K562 (cell line): ENCODE data around the gene TFF1. TPM values are rescaled to one million over a fixed set of nuclear protein-coding genes. Genes with fewer than 3 reads are reported as not detected.

Source experiments
- BCL6 ChIP-seq: fragments of 250-450 bp; sonication (Bioruptor Pico); IDR thresholded peaks from 2 replicates; pipeline ENCODE4 v1.4.0; 2020
- BCOR ChIP-seq: fragments of 450-650 bp; IDR thresholded peaks from 2 replicates; pipeline ENCODE4 v1.6.1; 2016
- BRD4 ChIP-seq: fragments of 200-600 bp; sonication (generic); IDR thresholded peaks from 2 replicates; pipeline ENCODE4 v1.6.1; 2017; ENCODE audit warnings: inconsistent platforms
- GTF2A2 ChIP-seq: IDR thresholded peaks from 2 replicates; pipeline ENCODE4 v1.6.1; 2016; ENCODE audit warnings: mild to moderate bottlenecking, missing genetic modification characterization, missing compliant biosample characterization
- HLTF ChIP-seq: fragments of 450-650 bp; IDR thresholded peaks from 2 replicates; pipeline ENCODE4 v1.6.1; 2016
- NR2C1 ChIP-seq, 2 experiments: fragments of 450-650 bp; IDR thresholded peaks; 2 replicates each; pipeline ENCODE4 v1.6.1; 2017; ENCODE audit warnings: mild to moderate bottlenecking in 2 of 2, antibody characterized with exemption in 1 of 2, inconsistent platforms in 1 of 2, missing compliant biosample characterization in 1 of 2, missing genetic modification characterization in 1 of 2
- PRMT5 ChIP-seq: sonication (generic); formaldehyde crosslinking; IDR thresholded peaks from 2 replicates; pipeline ENCODE4 v1.5.0; 2020; ENCODE audit warnings: missing genetic modification reagents
- RBM22 ChIP-seq: fragments of 200-400 bp; formaldehyde crosslinking; IDR thresholded peaks from 2 replicates; pipeline ENCODE4 v1.6.1; 2018; ENCODE audit warnings: low read length, low read depth; ENCODE audit not compliant: poor library complexity, severe bottlenecking
- SFPQ ChIP-seq: fragments of 200-400 bp; formaldehyde crosslinking; IDR thresholded peaks from 2 replicates; pipeline ENCODE4 v1.6.1; 2017; ENCODE audit warnings: mild to moderate bottlenecking, low read depth, low read length, moderate library complexity
- TRIM25 ChIP-seq: fragments of 450-650 bp; IDR thresholded peaks from 2 replicates; pipeline ENCODE4 v1.7.0; 2016; ENCODE audit warnings: borderline replicate concordance
- TSC22D4 ChIP-seq: fragments of 450-650 bp; IDR thresholded peaks from 2 replicates; pipeline ENCODE4 v1.6.1; 2016; ENCODE audit warnings: missing genetic modification characterization, missing biosample characterization, control low read depth
- ZNF766 ChIP-seq: fragments of 200-800 bp; sonication (Bioruptor generic); conservative IDR thresholded peaks from 2 replicates; pipeline ENCODE4 v1.6.1; 2016; ENCODE audit warnings: missing genetic modification characterization, missing compliant biosample characterization
- ZNF778 ChIP-seq: fragments of 450-650 bp; formaldehyde crosslinking; IDR thresholded peaks from 2 replicates; pipeline ENCODE4 v1.4.0; 2020; ENCODE audit warnings: mild to moderate bottlenecking, moderate library complexity
- polyA plus RNA-seq, 8 experiments: library from polyadenylated mRNA; depleted of rRNA in 4 of 8; stranded (reverse) in 5 of 8; unstranded in 3 of 8; fragments of >200 nt; fragmentation: Nextera tagmentation in 2 of 8; fragmentation: Illumina TruSeq in 1 of 8; extraction: Ambion mirVana in 2 of 8; extraction: Trizol in 1 of 8; gene quantifications; 2 replicates each; pipeline versions ENCODE4 v1.2.1 to v1.2.3, GENCODE V29; 2011 to 2014; ENCODE audit warnings: inconsistent platforms in 1 of 8, missing spikeins in 1 of 8
- total RNA-seq, 7 experiments: library from RNA; depleted of rRNA in 6 of 7; stranded (reverse); fragments of >200 nt in 6 of 7; fragmentation: Illumina TruSeq in 2 of 7; extraction: Trizol in 2 of 7; gene quantifications; 2 replicates each; pipeline versions ENCODE4 v1.2.1 to v1.2.3, GENCODE V29; 2011 to 2021; ENCODE audit warnings: low replicate concordance in 1 of 7
- TF ChIP-seq, protein P1 (sequence below): fragments of 150-350 bp; IDR thresholded peaks from 2 replicates; pipeline ENCODE4 v1.6.1; 2014; ENCODE audit warnings: low read depth, mild to moderate bottlenecking, low read length, borderline replicate concordance
- TF ChIP-seq, protein P2 (sequence below): fragments of 200-800 bp; sonication (Bioruptor generic); IDR thresholded peaks from 2 replicates; pipeline ENCODE4 v1.6.1; 2016; ENCODE audit warnings: missing genetic modification characterization, missing compliant biosample characterization

The TFF1 gene
- total and polyA plus RNA-seq, 9 of the 15 experiments (the other 6 are each of a cell fraction or from before 2014, with no cell fraction given) = 0.31 TPM; not detected in 8

- TF ChIP-seq, protein P1, sequence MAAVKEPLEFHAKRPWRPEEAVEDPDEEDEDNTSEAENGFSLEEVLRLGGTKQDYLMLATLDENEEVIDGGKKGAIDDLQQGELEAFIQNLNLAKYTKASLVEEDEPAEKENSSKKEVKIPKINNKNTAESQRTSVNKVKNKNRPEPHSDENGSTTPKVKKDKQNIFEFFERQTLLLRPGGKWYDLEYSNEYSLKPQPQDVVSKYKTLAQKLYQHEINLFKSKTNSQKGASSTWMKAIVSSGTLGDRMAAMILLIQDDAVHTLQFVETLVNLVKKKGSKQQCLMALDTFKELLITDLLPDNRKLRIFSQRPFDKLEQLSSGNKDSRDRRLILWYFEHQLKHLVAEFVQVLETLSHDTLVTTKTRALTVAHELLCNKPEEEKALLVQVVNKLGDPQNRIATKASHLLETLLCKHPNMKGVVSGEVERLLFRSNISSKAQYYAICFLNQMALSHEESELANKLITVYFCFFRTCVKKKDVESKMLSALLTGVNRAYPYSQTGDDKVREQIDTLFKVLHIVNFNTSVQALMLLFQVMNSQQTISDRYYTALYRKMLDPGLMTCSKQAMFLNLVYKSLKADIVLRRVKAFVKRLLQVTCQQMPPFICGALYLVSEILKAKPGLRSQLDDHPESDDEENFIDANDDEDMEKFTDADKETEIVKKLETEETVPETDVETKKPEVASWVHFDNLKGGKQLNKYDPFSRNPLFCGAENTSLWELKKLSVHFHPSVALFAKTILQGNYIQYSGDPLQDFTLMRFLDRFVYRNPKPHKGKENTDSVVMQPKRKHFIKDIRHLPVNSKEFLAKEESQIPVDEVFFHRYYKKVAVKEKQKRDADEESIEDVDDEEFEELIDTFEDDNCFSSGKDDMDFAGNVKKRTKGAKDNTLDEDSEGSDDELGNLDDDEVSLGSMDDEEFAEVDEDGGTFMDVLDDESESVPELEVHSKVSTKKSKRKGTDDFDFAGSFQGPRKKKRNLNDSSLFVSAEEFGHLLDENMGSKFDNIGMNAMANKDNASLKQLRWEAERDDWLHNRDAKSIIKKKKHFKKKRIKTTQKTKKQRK = peak; percentile 69
- TF ChIP-seq BRD4 = no peak
- no peak for TF ChIP-seq ZNF778 (CRISPR knock-in tag)
- no peak for TF ChIP-seq TRIM25
- no peak for TF ChIP-seq PRMT5 (CRISPR knock-in tag)
- TF ChIP-seq ZNF766 (CRISPR knock-in tag) = no peak
- no peak for TF ChIP-seq NR2C1 (IDR thresholded peaks at IDR 0.05)
- no peak for TF ChIP-seq NR2C1 (tag; IDR thresholded peaks at IDR 0.05)
- TF ChIP-seq HLTF = peak; percentile 99
- no peak for TF ChIP-seq BCL6 (CRISPR knock-in tag)
- TF ChIP-seq TSC22D4 (tag) = no peak
- TF ChIP-seq BCOR = peak; percentile 74
- no peak for TF ChIP-seq RBM22
- no peak for TF ChIP-seq GTF2A2
- no peak for TF ChIP-seq SFPQ
- TF ChIP-seq, protein P2, sequence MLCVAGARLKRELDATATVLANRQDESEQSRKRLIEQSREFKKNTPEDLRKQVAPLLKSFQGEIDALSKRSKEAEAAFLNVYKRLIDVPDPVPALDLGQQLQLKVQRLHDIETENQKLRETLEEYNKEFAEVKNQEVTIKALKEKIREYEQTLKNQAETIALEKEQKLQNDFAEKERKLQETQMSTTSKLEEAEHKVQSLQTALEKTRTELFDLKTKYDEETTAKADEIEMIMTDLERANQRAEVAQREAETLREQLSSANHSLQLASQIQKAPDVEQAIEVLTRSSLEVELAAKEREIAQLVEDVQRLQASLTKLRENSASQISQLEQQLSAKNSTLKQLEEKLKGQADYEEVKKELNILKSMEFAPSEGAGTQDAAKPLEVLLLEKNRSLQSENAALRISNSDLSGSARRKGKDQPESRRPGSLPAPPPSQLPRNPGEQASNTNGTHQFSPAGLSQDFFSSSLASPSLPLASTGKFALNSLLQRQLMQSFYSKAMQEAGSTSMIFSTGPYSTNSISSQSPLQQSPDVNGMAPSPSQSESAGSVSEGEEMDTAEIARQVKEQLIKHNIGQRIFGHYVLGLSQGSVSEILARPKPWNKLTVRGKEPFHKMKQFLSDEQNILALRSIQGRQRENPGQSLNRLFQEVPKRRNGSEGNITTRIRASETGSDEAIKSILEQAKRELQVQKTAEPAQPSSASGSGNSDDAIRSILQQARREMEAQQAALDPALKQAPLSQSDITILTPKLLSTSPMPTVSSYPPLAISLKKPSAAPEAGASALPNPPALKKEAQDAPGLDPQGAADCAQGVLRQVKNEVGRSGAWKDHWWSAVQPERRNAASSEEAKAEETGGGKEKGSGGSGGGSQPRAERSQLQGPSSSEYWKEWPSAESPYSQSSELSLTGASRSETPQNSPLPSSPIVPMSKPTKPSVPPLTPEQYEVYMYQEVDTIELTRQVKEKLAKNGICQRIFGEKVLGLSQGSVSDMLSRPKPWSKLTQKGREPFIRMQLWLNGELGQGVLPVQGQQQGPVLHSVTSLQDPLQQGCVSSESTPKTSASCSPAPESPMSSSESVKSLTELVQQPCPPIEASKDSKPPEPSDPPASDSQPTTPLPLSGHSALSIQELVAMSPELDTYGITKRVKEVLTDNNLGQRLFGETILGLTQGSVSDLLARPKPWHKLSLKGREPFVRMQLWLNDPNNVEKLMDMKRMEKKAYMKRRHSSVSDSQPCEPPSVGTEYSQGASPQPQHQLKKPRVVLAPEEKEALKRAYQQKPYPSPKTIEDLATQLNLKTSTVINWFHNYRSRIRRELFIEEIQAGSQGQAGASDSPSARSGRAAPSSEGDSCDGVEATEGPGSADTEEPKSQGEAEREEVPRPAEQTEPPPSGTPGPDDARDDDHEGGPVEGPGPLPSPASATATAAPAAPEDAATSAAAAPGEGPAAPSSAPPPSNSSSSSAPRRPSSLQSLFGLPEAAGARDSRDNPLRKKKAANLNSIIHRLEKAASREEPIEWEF (CRISPR knock-in tag) = no peak
Measured at GRCh38 chr21:42360317-42360716, 6.0 kb downstream of the TFF1 start (continued).
